SK-N-SH treated with all-trans-retinoic acid at 6 μM for 48 hours (cell line): ENCODE data around the gene SEMA6D.

Source experiments
- CREB5 ChIP-seq: fragments of 250-450 bp; sonication (Bioruptor Pico); IDR thresholded peaks from 2 replicates; pipeline ENCODE4 v1.5.1; 2020; ENCODE audit warnings: low read depth, mild to moderate bottlenecking, moderate library complexity
- GLIS3 ChIP-seq: fragments of 250-450 bp; sonication (Bioruptor Pico); IDR thresholded peaks from 2 replicates; pipeline ENCODE4 v1.5.0; 2020; ENCODE audit warnings: mild to moderate bottlenecking, moderate library complexity
- ISL1 ChIP-seq: fragments of 250-450 bp; sonication (Bioruptor Pico); IDR thresholded peaks from 2 replicates; pipeline ENCODE4 v2.1.2; 2022; ENCODE audit warnings: mild to moderate bottlenecking, moderate library complexity
- OSR1 ChIP-seq: fragments of 250-450 bp; sonication (Bioruptor Pico); IDR thresholded peaks from 2 replicates; pipeline ENCODE4 v1.8.0; 2022; ENCODE audit warnings: moderate library complexity, mild to moderate bottlenecking, inconsistent platforms
- PATZ1 ChIP-seq: fragments of 250-450 bp; sonication (Bioruptor Pico); IDR thresholded peaks from 2 replicates; pipeline ENCODE4 v1.8.0; 2020; ENCODE audit warnings: mild to moderate bottlenecking, moderate library complexity, borderline replicate concordance
- RARB ChIP-seq: fragments of 250-450 bp; sonication (Bioruptor Pico); IDR thresholded peaks from 2 replicates; pipeline ENCODE4 v1.8.0; 2021; ENCODE audit warnings: mild to moderate bottlenecking, moderate library complexity
- TCF4 ChIP-seq: fragments of 250-450 bp; sonication (Bioruptor Pico); IDR thresholded peaks from 2 replicates; pipeline ENCODE4 v1.8.0; 2021; ENCODE audit warnings: mild to moderate bottlenecking, moderate library complexity, borderline replicate concordance
- ZC3H10 ChIP-seq: fragments of 250-450 bp; sonication (Bioruptor Pico); IDR thresholded peaks from 2 replicates; pipeline ENCODE4 v1.5.1; 2021; ENCODE audit warnings: mild to moderate bottlenecking, moderate library complexity
- ZFP3 ChIP-seq: fragments of 250-450 bp; sonication (Bioruptor Pico); IDR thresholded peaks from 2 replicates; pipeline ENCODE4 v1.5.0; 2020; ENCODE audit warnings: mild to moderate bottlenecking, moderate library complexity
- ZFP30 ChIP-seq: fragments of 450-650 bp; formaldehyde crosslinking; IDR thresholded peaks from 2 replicates; pipeline ENCODE4 v1.5.0; 2022; ENCODE audit warnings: mild to moderate bottlenecking, moderate library complexity
- ZNF8 ChIP-seq: fragments of 450-650 bp; formaldehyde crosslinking; IDR thresholded peaks from 2 replicates; pipeline ENCODE4 v1.5.0; 2020; ENCODE audit warnings: mild to moderate bottlenecking, moderate library complexity

GRCh38 chr15:47741082-47741481, 23.8 kb downstream of the SEMA6D start:
- TF ChIP-seq PATZ1 (CRISPR knock-in tag) (no peak), GLIS3 (no peak), ZC3H10 (CRISPR knock-in tag) (no peak), ZFP30 (CRISPR knock-in tag) (no peak), ZNF8 (no peak), ZFP3 (CRISPR knock-in tag) (no peak), OSR1 (CRISPR knock-in tag) (no peak), ISL1 (CRISPR knock-in tag) (no peak), TCF4 (CRISPR knock-in tag) (no peak), CREB5 (no peak), RARB (CRISPR knock-in tag) (no peak)
